A172 (cell line): Measurements from ENCODE around the gene FBXO47. TPM values are rescaled to one million over a fixed set of nuclear protein-coding genes. Genes with fewer than 3 reads are reported as not detected.

Source experiments
- DNase-seq: peaks from one replicate; pipeline ENCODE4 v3.0.0-alpha.2; 2015; ENCODE audit warnings: low spot score
- total RNA-seq: library from RNA; depleted of rRNA; stranded (reverse); fragments of >200 nt; shearing (Covaris generic); gene quantifications from 2 replicates; pipeline ENCODE4 v1.2.3, GENCODE V29; 2014; rRNA removed

The FBXO47 gene
- not detected in 2 replicates for total RNA-seq

DNA sequence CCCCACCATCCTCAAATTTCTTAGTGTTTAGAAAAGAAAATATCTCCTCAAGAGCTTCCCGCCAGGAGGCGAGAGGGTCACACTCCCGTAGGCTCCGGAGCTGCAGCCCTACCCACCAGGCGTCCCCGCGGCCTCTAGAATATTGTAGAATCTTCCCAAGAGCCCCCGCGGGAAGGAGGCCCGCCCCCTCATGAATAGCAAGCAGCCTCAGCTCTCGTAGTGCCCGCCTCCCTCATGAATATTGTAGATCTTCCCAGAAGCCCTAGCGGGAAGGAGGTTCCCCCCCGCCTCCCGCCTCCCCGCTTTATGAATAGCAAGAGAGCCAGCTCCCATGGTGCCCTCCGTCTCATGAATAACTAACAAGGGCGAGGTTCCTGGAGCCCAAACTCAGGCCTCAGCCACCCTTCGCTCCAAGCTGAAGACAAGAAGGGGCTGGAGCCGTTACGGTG, at the start of gene FBXO47:
TSS of gene FBXO47 (minus strand) at position 114 of the 449 bp plus-strand sequence. CDS start 4,378 bp downstream, outside the sequence.
- DNase-seq, result no peak

DNA sequence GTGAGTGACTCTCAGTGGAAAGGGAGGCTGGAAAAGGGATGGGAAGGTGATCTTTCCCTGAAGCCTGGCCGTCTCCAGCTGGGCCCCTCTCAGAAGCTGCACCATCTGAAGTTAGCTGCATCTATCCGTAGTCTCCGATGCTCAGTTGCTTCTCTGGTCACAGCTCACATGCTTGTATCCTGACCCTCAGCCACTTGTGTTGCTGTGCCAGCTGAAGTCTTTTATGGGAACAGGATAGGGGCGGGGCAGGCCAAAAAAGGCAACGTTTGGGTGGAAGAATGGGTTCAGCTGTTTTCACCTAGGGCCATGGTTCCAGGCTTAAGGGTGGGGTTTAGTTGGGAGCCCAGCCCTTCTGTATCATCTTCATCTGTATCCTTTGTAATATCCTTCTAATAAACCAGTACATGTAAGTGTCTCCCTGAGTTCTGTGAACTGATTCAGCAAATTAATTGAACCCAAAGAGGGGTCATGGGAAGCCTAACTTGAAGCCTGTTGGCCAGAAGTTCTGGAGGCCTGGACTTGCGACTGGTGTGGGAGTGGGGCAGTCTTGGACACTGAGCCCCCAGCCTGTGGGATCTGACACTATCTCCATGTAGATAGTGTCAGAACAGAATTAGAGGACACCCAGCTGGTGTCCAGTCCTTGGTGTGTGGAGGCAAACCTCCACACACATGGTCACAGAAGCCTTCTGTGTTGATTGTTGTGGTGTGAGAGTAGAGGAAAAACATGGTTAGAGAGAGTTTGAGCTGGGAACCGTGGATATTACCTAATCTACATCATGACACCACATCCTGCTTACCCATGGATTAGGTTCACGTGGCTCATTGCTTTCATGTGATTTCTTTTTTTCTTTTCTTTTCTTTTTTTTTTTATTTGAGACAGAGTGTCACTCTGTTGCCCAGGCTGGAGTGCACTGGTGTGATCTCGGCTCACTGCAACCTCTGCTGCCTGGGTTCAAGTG, 49.3 kb upstream of the FBXO47 start:
- no peak for DNase-seq

DNA sequence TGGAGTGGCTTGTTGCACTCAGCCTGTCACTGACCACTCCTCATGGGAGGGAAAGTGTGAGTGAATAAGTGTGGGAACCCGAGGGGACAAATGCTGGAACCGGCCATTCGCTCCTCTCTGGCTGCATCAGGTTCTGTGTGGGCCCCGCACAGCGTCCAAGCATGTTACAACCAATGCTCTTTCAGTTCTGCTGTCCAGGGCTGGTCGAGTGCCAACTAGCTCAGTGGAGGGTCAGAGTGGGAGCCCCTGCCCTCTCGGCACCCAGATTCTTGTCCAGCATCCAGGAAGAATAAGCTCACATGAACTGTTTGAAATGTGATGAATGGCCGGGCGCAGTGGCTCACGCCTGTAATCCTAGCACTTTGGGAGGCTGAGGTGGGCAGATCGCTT, 48.3 kb upstream of the FBXO47 start:
- no peak for DNase-seq

DNA sequence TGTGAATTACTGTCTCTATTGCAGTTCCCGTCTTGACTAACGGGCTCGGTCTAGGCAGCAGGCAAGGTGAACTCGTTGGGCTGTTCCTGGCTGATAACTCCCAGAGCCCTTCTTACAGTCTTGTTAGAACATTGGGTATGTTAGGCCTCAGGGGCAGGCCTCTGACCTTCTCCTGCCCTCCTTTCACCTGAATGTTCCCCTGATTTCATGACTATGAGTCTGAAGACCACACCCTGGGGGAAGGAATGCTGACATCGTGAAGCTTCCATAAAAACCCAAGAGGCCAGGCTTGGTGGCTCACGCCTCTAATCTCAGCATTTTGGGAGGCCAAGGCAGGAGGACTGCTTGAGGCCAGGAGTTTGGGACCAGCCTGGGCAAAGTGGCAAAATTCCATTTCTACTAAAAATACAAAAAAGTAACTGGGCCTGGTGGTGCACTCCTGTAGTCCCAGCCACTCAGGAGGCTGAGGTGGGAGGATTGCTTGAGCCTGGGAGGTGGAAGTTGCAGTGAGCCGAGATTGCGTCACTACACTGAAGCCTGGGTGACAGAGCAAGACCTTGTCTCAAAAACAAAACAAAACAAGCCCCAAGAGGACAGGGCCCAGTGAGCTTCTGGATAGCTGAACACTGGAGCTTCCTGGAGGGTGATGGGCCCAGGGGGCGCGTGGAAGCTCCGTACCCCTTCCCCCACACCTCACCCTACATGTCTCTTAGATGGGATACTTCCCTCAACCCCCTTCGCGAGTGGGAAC, 47.8 kb upstream of the FBXO47 start:
- no peak for DNase-seq

- DNase-seq, result peak; percentile 76
These were observed 47.0 kb upstream of the FBXO47 start for GRCh38 chr17:39014044-39014794.

GRCh38 chr17:39012725-39013124, 45.5 kb upstream of the FBXO47 start:
- no peak for DNase-seq

- no peak for DNase-seq
These were observed 44.8 kb upstream of the FBXO47 start for GRCh38 chr17:39011907-39012468.

DNA sequence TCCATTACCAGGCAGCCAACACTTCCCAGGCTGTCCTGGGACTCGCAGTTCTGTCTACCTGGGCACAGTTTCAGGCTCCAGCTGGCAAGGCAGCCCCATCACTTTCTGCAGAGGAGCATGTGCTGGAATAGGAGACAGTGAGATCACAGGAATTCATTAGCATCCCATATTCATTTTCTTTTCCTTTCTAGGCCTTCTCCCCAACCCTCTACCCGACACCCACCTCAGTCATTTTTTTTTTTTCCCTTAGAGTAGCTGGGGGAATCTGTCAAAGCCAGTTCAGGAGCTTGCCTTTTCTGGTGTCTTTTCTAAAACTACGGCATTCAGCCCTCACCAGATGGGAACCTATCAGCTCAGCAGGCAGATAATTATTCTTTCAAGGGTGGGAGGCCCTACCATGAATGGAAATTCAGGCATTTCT, 42.4 kb upstream of the FBXO47 start:
- no peak for DNase-seq

- DNase-seq, result no peak
These were observed 41.4 kb upstream of the FBXO47 start for GRCh38 chr17:39008633-39009032.

GRCh38 chr17:39002991-39003715, 36.0 kb upstream of the FBXO47 start:
- DNase-seq, result no peak

GRCh38 chr17:39001703-39002637, 34.8 kb upstream of the FBXO47 start:
- no peak for DNase-seq

DNA sequence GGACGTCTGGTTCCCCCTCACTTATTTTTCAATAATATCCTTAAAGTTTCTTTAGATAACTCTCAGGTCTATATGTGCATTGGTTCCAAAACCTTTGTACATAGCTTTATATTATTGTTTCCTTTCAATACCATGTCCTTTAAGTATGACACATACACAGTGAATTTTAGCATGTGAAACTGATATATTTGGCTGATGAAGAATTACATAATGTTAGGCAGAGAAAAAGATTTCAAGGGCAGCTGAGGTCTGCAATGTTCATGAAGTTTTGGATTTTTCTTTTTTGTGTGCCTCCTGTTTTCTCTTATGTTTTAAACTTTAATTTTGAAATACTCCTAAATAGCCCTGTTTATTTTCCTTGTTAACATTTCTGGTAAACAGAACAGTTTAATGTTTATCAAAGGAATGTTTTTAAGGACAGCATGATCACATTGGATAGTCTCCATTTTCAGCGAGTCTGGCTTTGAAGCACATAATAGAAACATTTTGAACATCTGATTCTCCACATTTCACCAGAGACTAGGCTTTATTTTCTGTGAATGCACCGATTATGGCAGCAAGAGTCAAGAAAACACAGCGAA, 32.9 kb upstream of the FBXO47 start:
- no peak for DNase-seq

GRCh38 chr17:38996660-38997337, 29.6 kb upstream of the FBXO47 start:
- DNase-seq, result no peak

DNA sequence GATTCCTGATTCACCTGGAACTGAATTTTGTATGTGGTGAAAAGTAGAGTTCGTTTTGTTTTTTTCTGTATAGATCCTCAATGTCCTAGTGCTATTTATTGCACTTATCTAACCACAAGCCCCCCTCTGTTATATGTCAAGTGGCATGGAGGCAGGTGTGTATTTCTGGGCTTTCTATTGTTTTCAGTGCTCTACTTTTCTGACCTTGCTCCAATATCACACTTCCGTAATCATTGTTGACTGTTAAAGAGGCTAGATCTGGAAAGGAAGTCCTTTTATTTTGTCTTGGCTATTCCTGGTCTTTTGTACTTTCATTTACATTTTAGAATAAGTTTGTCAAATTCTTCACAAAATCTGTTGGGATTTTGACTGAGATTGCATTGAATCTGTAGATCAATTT, 26.8 kb upstream of the FBXO47 start:
- DNase-seq, result no peak

GRCh38 chr17:38984666-38985065, 17.5 kb upstream of the FBXO47 start:
- no peak for DNase-seq

DNA sequence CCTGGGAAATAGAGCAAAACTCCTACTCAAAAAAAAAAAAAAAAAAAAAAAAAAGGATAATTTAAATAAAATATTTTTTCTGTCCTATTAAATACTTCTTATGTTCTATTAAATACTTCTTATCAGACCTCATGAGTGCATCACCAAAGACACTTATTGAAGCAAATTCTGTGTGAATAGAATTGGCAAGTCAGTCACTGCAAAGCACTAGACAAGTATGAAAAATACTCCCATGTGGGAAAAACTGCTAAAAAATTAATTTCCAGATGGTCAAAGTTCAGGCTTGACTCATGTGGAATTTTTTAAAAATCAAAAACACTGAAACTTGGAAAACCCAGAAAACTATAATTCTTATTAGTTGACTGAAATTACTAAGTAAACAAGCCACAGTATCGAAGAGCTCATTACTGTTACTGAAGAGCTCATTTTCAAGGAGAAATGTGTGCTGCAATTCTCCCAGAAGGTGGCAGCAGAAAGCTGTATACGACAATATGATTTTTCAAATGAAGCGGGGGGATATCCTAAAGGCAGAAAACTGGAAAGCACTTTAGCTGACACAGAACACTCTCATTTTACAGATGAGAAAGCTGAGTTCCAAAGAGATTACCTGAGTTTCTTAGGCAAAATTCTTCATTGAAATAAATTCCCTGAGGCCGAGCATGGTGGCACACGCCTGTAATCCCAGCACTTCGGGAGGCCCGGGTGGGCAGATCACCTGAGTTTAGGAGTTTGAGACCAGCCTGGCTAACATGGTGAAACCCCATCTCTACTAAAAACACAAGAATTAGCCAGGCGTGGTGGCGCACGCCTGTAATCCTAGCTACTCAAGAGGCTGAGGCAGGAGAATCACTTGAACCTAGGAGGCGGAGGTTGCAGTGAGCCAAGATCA, 15.9 kb upstream of the FBXO47 start:
- peak; percentile 72 for DNase-seq

DNA sequence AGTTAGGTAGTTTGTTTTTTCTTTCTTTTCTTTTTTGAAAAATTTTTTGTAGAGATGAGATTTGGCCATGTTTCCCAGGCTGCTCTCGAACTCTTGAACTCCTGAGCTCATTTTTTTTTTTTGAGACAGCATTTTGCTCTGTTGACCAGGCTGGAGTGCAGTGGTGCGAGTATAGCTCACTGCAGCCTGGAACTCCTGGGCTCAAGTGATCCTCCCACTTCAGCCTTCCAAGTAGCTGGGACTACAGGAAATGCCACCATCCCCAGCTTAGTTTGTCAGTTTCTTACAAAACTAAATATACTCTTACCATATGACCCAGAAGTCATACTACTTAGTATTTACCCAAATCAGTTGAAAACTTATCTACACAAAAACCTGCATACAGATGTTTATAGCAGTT, 14.4 kb upstream of the FBXO47 start:
- DNase-seq, result no peak
